Measurements from ENCODE around the gene TLR5.

The TLR5 gene

GRCh38 chr1:223079498-223079897 lies 63.5 kb downstream of the TLR5 start:
- no peaks in the 10 kb centered on the region for H3K9me3 ChIP-seq (ENCODE audit: control insufficient read depth, low read depth, low read length)
- no peak overlapping the region for H3K9ac ChIP-seq (ENCODE audit: low read length)
- no peak overlapping the region for H3K27ac ChIP-seq (ENCODE audit: low read length)
- H3K4me3 ChIP-seq (ENCODE audit: low read length): no peak overlapping the region
- H3K36me3 ChIP-seq (ENCODE audit: control insufficient read depth, low read depth, low read length): no peaks in the 10 kb centered on the region
- H3K4me1 ChIP-seq (ENCODE audit: control insufficient read depth, low read depth, low read length): peaks cover 11% of the 10 kb centered on the region
- no peaks in the 10 kb centered on the region for H3K27me3 ChIP-seq (ENCODE audit: control insufficient read depth, insufficient read depth, low read length)

- no peaks in the 10 kb centered on the region for H3K36me3 ChIP-seq (ENCODE audit: control insufficient read depth, low read depth, low read length)
- no peak overlapping the region for H3K9ac ChIP-seq (ENCODE audit: low read length)
- H3K4me1 ChIP-seq (ENCODE audit: control insufficient read depth, low read depth, low read length): peaks cover 14% of the 10 kb centered on the region
- no peak overlapping the region for H3K4me3 ChIP-seq (ENCODE audit: low read length)
- H3K27me3 ChIP-seq (ENCODE audit: control insufficient read depth, insufficient read depth, low read length): no peaks in the 10 kb centered on the region
- no peak overlapping the region for H3K27ac ChIP-seq (ENCODE audit: low read length)
- no peaks in the 10 kb centered on the region for H3K9me3 ChIP-seq (ENCODE audit: control insufficient read depth, low read depth, low read length)
Observed at GRCh38 chr1:223077247-223077833, 65.7 kb downstream of the TLR5 start.

- H3K36me3 ChIP-seq (ENCODE audit: control insufficient read depth, low read depth, low read length): no peaks in the 10 kb centered on the region
- H3K9me3 ChIP-seq (ENCODE audit: control insufficient read depth, low read depth, low read length): no peaks in the 10 kb centered on the region
- no peak overlapping the region for H3K27ac ChIP-seq (ENCODE audit: low read length)
- no peak overlapping the region for H3K9ac ChIP-seq (ENCODE audit: low read length)
- no peaks in the 10 kb centered on the region for H3K27me3 ChIP-seq (ENCODE audit: control insufficient read depth, insufficient read depth, low read length)
- no peak overlapping the region for H3K4me3 ChIP-seq (ENCODE audit: low read length)
- H3K4me1 ChIP-seq (ENCODE audit: control insufficient read depth, low read depth, low read length): peaks cover 14% of the 10 kb centered on the region
Observed at GRCh38 chr1:223076362-223076761, 66.7 kb downstream of the TLR5 start.

GRCh38 chr1:223075834-223076233 lies 67.2 kb downstream of the TLR5 start:
- Histone ChIP-seq H3K27ac (ENCODE audit: low read length) (no peak overlapping the region), H3K4me1 (ENCODE audit: control insufficient read depth, low read depth, low read length) (peaks cover 14% of the 10 kb centered on the region), H3K36me3 (ENCODE audit: control insufficient read depth, low read depth, low read length) (no peaks in the 10 kb centered on the region), H3K4me3 (ENCODE audit: low read length) (no peak overlapping the region), H3K9ac (ENCODE audit: low read length) (no peak overlapping the region), H3K9me3 (ENCODE audit: control insufficient read depth, low read depth, low read length) (no peaks in the 10 kb centered on the region), H3K27me3 (ENCODE audit: control insufficient read depth, insufficient read depth, low read length) (no peaks in the 10 kb centered on the region)

- H3K36me3 ChIP-seq (ENCODE audit: control insufficient read depth, low read depth, low read length): no peaks in the 10 kb centered on the region
- no peaks in the 10 kb centered on the region for H3K27me3 ChIP-seq (ENCODE audit: control insufficient read depth, insufficient read depth, low read length)
- H3K9me3 ChIP-seq (ENCODE audit: control insufficient read depth, low read depth, low read length): no peaks in the 10 kb centered on the region
- H3K9ac ChIP-seq (ENCODE audit: low read length): no peak overlapping the region
- H3K4me3 ChIP-seq (ENCODE audit: low read length): no peak overlapping the region
- peaks cover 14% of the 10 kb centered on the region for H3K4me1 ChIP-seq (ENCODE audit: control insufficient read depth, low read depth, low read length)
- no peak overlapping the region for H3K27ac ChIP-seq (ENCODE audit: low read length)
Observed at GRCh38 chr1:223074445-223075300, 68.4 kb downstream of the TLR5 start.

GRCh38 chr1:223068900-223069665 lies 74.0 kb downstream of the TLR5 start:
- Histone ChIP-seq H3K9ac (ENCODE audit: low read length) (no peak overlapping the region), H3K4me1 (ENCODE audit: control insufficient read depth, low read depth, low read length) (peaks cover 3% of the 10 kb centered on the region), H3K27ac (ENCODE audit: low read length) (no peak overlapping the region), H3K27me3 (ENCODE audit: control insufficient read depth, insufficient read depth, low read length) (no peaks in the 10 kb centered on the region), H3K36me3 (ENCODE audit: control insufficient read depth, low read depth, low read length) (peaks cover 8% of the 10 kb centered on the region), H3K9me3 (ENCODE audit: control insufficient read depth, low read depth, low read length) (no peaks in the 10 kb centered on the region), H3K4me3 (ENCODE audit: low read length) (no peak overlapping the region)

- no peak overlapping the region for H3K27ac ChIP-seq (ENCODE audit: low read length)
- H3K9ac ChIP-seq (ENCODE audit: low read length): no peak overlapping the region
- no peak overlapping the region for H3K4me3 ChIP-seq (ENCODE audit: low read length)
- H3K4me1 ChIP-seq (ENCODE audit: control insufficient read depth, low read depth, low read length): no peaks in the 10 kb centered on the region
- no peaks in the 10 kb centered on the region for H3K27me3 ChIP-seq (ENCODE audit: control insufficient read depth, insufficient read depth, low read length)
- peaks cover 13% of the 10 kb centered on the region for H3K36me3 ChIP-seq (ENCODE audit: control insufficient read depth, low read depth, low read length)
- H3K9me3 ChIP-seq (ENCODE audit: control insufficient read depth, low read depth, low read length): no peaks in the 10 kb centered on the region
Observed at GRCh38 chr1:223067914-223068313, 75.1 kb downstream of the TLR5 start.

GRCh38 chr1:223066415-223066814 lies 76.6 kb downstream of the TLR5 start:
- Histone ChIP-seq H3K27ac (ENCODE audit: low read length) (no peak overlapping the region), H3K36me3 (ENCODE audit: control insufficient read depth, low read depth, low read length) (peaks cover 13% of the 10 kb centered on the region), H3K4me3 (ENCODE audit: low read length) (no peak overlapping the region), H3K27me3 (ENCODE audit: control insufficient read depth, insufficient read depth, low read length) (no peaks in the 10 kb centered on the region), H3K4me1 (ENCODE audit: control insufficient read depth, low read depth, low read length) (no peaks in the 10 kb centered on the region), H3K9ac (ENCODE audit: low read length) (no peak overlapping the region), H3K9me3 (ENCODE audit: control insufficient read depth, low read depth, low read length) (no peaks in the 10 kb centered on the region)

GRCh38 chr1:223062177-223062576 lies 80.9 kb downstream of the TLR5 start:
- Histone ChIP-seq H3K4me1 (ENCODE audit: control insufficient read depth, low read depth, low read length) (peaks cover 4% of the 10 kb centered on the region), H3K4me3 (ENCODE audit: low read length) (no peak overlapping the region), H3K27me3 (ENCODE audit: control insufficient read depth, insufficient read depth, low read length) (no peaks in the 10 kb centered on the region), H3K9ac (ENCODE audit: low read length) (no peak overlapping the region), H3K27ac (ENCODE audit: low read length) (no peak overlapping the region), H3K9me3 (ENCODE audit: control insufficient read depth, low read depth, low read length) (no peaks in the 10 kb centered on the region), H3K36me3 (ENCODE audit: control insufficient read depth, low read depth, low read length) (peaks cover 13% of the 10 kb centered on the region)

- peaks cover 4% of the 10 kb centered on the region for H3K4me1 ChIP-seq (ENCODE audit: control insufficient read depth, low read depth, low read length)
- H3K27ac ChIP-seq (ENCODE audit: low read length): no peak overlapping the region
- no peak overlapping the region for H3K4me3 ChIP-seq (ENCODE audit: low read length)
- H3K27me3 ChIP-seq (ENCODE audit: control insufficient read depth, insufficient read depth, low read length): no peaks in the 10 kb centered on the region
- H3K36me3 ChIP-seq (ENCODE audit: control insufficient read depth, low read depth, low read length): peaks cover 5% of the 10 kb centered on the region
- H3K9ac ChIP-seq (ENCODE audit: low read length): no peak overlapping the region
- H3K9me3 ChIP-seq (ENCODE audit: control insufficient read depth, low read depth, low read length): no peaks in the 10 kb centered on the region
Observed at GRCh38 chr1:223059526-223059925, 83.5 kb downstream of the TLR5 start.
